Neural cell (in vitro differentiated cells): ENCODE measurements around the gene APH1B. TPM values are rescaled to one million over a fixed set of nuclear protein-coding genes. Genes with fewer than 3 reads are reported as not detected.

ENCODE experiments used
- H2AFZ ChIP-seq: fragments of 200-600, 300-800 bp; sonication (generic), shearing (Covaris generic); 2 replicates; pipeline ENCODE4 v1.6.0; 2014; ENCODE audit warnings: low read depth, mild to moderate bottlenecking, antibody characterized with exemption, low read length, moderate library complexity
- H3F3A ChIP-seq: fragments of 200-600 bp; shearing (Covaris generic); 2 replicates; pipeline ENCODE4 v1.6.1; 2016; ENCODE audit warnings: mild to moderate bottlenecking, moderate library complexity, mixed read lengths, antibody characterized with exemption, low read length; ENCODE audit not compliant: insufficient read depth, poor library complexity, severe bottlenecking
- H3K27ac ChIP-seq: fragments of 200-600, 300-800 bp; sonication (generic), shearing (Covaris generic); 2 replicates; pipeline ENCODE4 v1.5.1; 2014; ENCODE audit warnings: mild to moderate bottlenecking, low read length, moderate library complexity
- H3K27me3 ChIP-seq: fragments of 300-800, 200-600 bp; sonication (generic), shearing (Covaris generic); 2 replicates; pipeline ENCODE4 v1.6.0; 2014; ENCODE audit warnings: mild to moderate bottlenecking, low read depth, low read length, moderate library complexity; ENCODE audit not compliant: insufficient read depth
- H3K36me3 ChIP-seq: fragments of 300-800, 200-600 bp; sonication (generic), shearing (Covaris generic); 2 replicates; pipeline ENCODE4 v1.5.1; 2014; ENCODE audit warnings: mild to moderate bottlenecking, antibody characterized with exemption, low read length, moderate library complexity; ENCODE audit not compliant: insufficient read depth
- H3K4me2 ChIP-seq: fragments of 300-800, 200-600 bp; sonication (generic), shearing (Covaris generic); 2 replicates; pipeline ENCODE4 v1.6.0; 2014; ENCODE audit warnings: mild to moderate bottlenecking, low read length
- H3K4me3 ChIP-seq: fragments of 300-800, 200-600 bp; sonication (generic), shearing (Covaris generic); 2 replicates; pipeline ENCODE4 v1.5.1; 2014; ENCODE audit warnings: mild to moderate bottlenecking, low read length, moderate library complexity
- H3K79me2 ChIP-seq: fragments of 200-600 bp; shearing (Covaris generic); replicated peaks from 2 replicates; pipeline ENCODE4 v1.6.0; 2014; ENCODE audit warnings: mild to moderate bottlenecking, low read length, moderate library complexity; ENCODE audit not compliant: insufficient read depth
- H3K9ac ChIP-seq: fragments of 300-800, 200-600 bp; sonication (generic), shearing (Covaris generic); 2 replicates; pipeline ENCODE4 v1.6.1; 2016; ENCODE audit warnings: mild to moderate bottlenecking, low read length, mixed read lengths
- H3K9me2 ChIP-seq: fragments of 200-600 bp; shearing (Covaris generic); 2 replicates; pipeline ENCODE4 v1.6.1; 2016; ENCODE audit warnings: mild to moderate bottlenecking, low read length, mixed read lengths; ENCODE audit not compliant: insufficient read depth
- H3K9me3 ChIP-seq: fragments of 200-600, 300-800 bp; sonication (generic), shearing (Covaris generic); 2 replicates; pipeline ENCODE4 v1.6.1; 2016; ENCODE audit warnings: mild to moderate bottlenecking, mixed run types, low read length, moderate library complexity, mixed read lengths
- H4K20me1 ChIP-seq: fragments of 200-600 bp; shearing (Covaris generic); 2 replicates; pipeline ENCODE4 v1.6.1; 2016; ENCODE audit warnings: mild to moderate bottlenecking, mixed run types; ENCODE audit not compliant: insufficient read depth
- EP300 ChIP-seq: fragments of 450-650 bp; conservative IDR thresholded peaks from 2 replicates; pipeline ENCODE4 v1.6.1; 2014; ENCODE audit warnings: antibody characterized with exemption, mild to moderate bottlenecking, moderate library complexity; ENCODE audit not compliant: poor library complexity, severe bottlenecking
- EZH2 ChIP-seq: fragments of 200-600, 300-800 bp; shearing (Covaris generic), sonication (generic); IDR thresholded peaks from 2 replicates; pipeline ENCODE4 v1.6.1; 2014; ENCODE audit warnings: antibody characterized with exemption, low read length, borderline replicate concordance, mild to moderate bottlenecking; ENCODE audit not compliant: insufficient read depth, poor library complexity, severe bottlenecking
- MXI1 ChIP-seq: fragments of 450-650 bp; conservative IDR thresholded peaks from 2 replicates; pipeline ENCODE4 v1.6.1; 2014; ENCODE audit warnings: antibody characterized with exemption, mild to moderate bottlenecking; ENCODE audit not compliant: poor library complexity, severe bottlenecking
- POLR2AphosphoS5 ChIP-seq: IDR thresholded peaks from 2 replicates; pipeline ENCODE4 v1.6.1; 2012
- RAD21 ChIP-seq: fragments of 450-650 bp; conservative IDR thresholded peaks from 2 replicates; pipeline ENCODE4 v1.6.1; 2014; ENCODE audit warnings: antibody characterized with exemption, mild to moderate bottlenecking, moderate library complexity
- SMC3 ChIP-seq: fragments of 450-650 bp; conservative IDR thresholded peaks from 2 replicates; pipeline ENCODE4 v1.6.1; 2014; ENCODE audit warnings: antibody characterized with exemption, mild to moderate bottlenecking, moderate library complexity; ENCODE audit not compliant: poor library complexity
- TAF1 ChIP-seq: IDR thresholded peaks from 2 replicates; pipeline ENCODE4 v1.6.1; 2012; ENCODE audit warnings: low read depth
- polyA plus RNA-seq: library from polyadenylated mRNA; depleted of rRNA; stranded (reverse); fragments of >200 nt; gene quantifications from 2 replicates; pipeline ENCODE4 v1.2.3, GENCODE V29; 2014
- TF ChIP-seq, protein P1 (sequence below): fragments of 450-650 bp; IDR thresholded peaks from 2 replicates; pipeline ENCODE4 v1.5.1; 2014; ENCODE audit warnings: antibody characterized with exemption, mild to moderate bottlenecking, moderate library complexity; ENCODE audit not compliant: poor library complexity, severe bottlenecking
- TF ChIP-seq, protein P2 (sequence below): IDR thresholded peaks from 2 replicates; pipeline ENCODE4 v1.6.1; 2012; ENCODE audit warnings: borderline replicate concordance

Gene APH1B
- polyA plus RNA-seq, 1 donor from 2014 or later = 14.6 TPM

DNA sequence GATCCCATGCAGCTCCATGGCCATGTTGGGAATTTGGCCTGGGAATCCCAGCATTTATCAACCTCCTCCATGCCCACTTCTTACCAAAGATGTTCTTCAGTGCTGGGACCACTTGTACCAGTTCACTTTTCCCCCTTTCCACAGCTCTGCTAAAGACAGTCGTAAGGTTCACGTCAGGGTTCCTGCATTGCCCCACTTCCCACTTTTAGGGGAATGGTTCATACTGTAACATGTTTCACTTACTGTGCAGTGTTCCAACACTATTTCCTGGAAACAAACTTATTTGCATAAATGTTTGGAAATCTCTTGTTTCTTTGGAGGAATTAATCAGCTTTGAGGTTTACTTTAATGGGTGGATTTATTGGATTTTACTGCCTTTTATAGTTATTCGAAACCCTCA lies 17.0 kb downstream of the APH1B start:
- Histone ChIP-seq H3K4me3 (no peak overlapping the region), H3K9me2 (no peaks in the 10 kb centered on the region), H3K4me2 (no peak overlapping the region), H3K9me3 (no peaks in the 10 kb centered on the region), H3K9ac (no peak overlapping the region), H4K20me1 (no peaks in the 10 kb centered on the region), H3K27ac (no peak overlapping the region), H3K27me3 (no peaks in the 10 kb centered on the region), H3K36me3 (no peaks in the 10 kb centered on the region), H2AFZ (no peak overlapping the region), H3K79me2 (no peaks in the 10 kb centered on the region), H3F3A (no peaks in the 10 kb centered on the region)
- TF ChIP-seq EZH2 = no peak
- TF ChIP-seq MXI1 = no peak
- no peak for TF ChIP-seq TAF1
- no peak for TF ChIP-seq RAD21
- TF ChIP-seq EP300 = no peak
- no peak for TF ChIP-seq SMC3
- TF ChIP-seq, protein P1, sequence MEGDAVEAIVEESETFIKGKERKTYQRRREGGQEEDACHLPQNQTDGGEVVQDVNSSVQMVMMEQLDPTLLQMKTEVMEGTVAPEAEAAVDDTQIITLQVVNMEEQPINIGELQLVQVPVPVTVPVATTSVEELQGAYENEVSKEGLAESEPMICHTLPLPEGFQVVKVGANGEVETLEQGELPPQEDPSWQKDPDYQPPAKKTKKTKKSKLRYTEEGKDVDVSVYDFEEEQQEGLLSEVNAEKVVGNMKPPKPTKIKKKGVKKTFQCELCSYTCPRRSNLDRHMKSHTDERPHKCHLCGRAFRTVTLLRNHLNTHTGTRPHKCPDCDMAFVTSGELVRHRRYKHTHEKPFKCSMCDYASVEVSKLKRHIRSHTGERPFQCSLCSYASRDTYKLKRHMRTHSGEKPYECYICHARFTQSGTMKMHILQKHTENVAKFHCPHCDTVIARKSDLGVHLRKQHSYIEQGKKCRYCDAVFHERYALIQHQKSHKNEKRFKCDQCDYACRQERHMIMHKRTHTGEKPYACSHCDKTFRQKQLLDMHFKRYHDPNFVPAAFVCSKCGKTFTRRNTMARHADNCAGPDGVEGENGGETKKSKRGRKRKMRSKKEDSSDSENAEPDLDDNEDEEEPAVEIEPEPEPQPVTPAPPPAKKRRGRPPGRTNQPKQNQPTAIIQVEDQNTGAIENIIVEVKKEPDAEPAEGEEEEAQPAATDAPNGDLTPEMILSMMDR = no peak
- TF ChIP-seq, protein P2, sequence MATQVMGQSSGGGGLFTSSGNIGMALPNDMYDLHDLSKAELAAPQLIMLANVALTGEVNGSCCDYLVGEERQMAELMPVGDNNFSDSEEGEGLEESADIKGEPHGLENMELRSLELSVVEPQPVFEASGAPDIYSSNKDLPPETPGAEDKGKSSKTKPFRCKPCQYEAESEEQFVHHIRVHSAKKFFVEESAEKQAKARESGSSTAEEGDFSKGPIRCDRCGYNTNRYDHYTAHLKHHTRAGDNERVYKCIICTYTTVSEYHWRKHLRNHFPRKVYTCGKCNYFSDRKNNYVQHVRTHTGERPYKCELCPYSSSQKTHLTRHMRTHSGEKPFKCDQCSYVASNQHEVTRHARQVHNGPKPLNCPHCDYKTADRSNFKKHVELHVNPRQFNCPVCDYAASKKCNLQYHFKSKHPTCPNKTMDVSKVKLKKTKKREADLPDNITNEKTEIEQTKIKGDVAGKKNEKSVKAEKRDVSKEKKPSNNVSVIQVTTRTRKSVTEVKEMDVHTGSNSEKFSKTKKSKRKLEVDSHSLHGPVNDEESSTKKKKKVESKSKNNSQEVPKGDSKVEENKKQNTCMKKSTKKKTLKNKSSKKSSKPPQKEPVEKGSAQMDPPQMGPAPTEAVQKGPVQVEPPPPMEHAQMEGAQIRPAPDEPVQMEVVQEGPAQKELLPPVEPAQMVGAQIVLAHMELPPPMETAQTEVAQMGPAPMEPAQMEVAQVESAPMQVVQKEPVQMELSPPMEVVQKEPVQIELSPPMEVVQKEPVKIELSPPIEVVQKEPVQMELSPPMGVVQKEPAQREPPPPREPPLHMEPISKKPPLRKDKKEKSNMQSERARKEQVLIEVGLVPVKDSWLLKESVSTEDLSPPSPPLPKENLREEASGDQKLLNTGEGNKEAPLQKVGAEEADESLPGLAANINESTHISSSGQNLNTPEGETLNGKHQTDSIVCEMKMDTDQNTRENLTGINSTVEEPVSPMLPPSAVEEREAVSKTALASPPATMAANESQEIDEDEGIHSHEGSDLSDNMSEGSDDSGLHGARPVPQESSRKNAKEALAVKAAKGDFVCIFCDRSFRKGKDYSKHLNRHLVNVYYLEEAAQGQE = no peak
- TF ChIP-seq POLR2AphosphoS5 = no peak

DNA sequence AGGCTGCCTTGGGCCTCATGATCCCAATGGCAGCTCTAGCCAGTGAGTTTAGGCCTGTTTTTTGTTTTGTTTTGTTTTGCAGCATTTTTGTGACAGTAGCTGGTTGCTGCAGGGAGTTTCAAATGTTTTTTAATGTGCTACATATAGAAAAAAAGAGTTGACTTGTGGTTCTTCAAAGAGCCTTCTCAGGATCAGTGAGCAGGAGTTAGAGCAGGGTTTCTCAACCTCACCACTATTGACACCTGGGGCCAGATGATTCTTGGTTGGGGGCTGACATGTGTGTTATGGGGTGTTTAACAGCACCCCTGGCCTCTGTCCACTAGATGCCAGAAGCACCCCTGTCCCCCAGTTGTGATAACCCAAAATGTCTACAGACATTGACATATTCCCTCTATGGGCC lies 17.9 kb downstream of the APH1B start:
- H3K79me2 ChIP-seq = no peaks in the 10 kb centered on the region

More for the DNA sequence above, 17.9 kb downstream of the APH1B start:
- H4K20me1 ChIP-seq = no peaks in the 10 kb centered on the region
- no peaks in the 10 kb centered on the region for H3K27me3 ChIP-seq
- no peaks in the 10 kb centered on the region for H3F3A ChIP-seq
- TF ChIP-seq, protein P2 = no peak
- TF ChIP-seq EZH2 (no peak), MXI1 (no peak), POLR2AphosphoS5 (no peak), TAF1 (no peak), RAD21 (no peak), EP300 (no peak), SMC3 (no peak)
- TF ChIP-seq, protein P1 = no peak
- no peaks in the 10 kb centered on the region for H3K9me3 ChIP-seq
- no peak overlapping the region for H3K4me3 ChIP-seq
- no peak overlapping the region for H3K9ac ChIP-seq
- no peak overlapping the region for H2AFZ ChIP-seq
- no peak overlapping the region for H3K27ac ChIP-seq
- no peak overlapping the region for H3K4me2 ChIP-seq
- no peaks in the 10 kb centered on the region for H3K36me3 ChIP-seq
- no peaks in the 10 kb centered on the region for H3K9me2 ChIP-seq
